ENCODE measurements around the gene TAAR1. TPM values are rescaled to one million over a fixed set of nuclear protein-coding genes. Genes with fewer than 3 reads are reported as not detected.
"Not testable (repeated sequence)": the region's sequence is repeated elsewhere in the genome, so short reads cannot be mapped to it uniquely, and the experiment has no call there.

TAAR1 gene
- total RNA-seq, 5 donors from 2014 or later (not counting 1 experiment from before 2014, with no cell fraction given): not detected

- H3K4me1 ChIP-seq (ENCODE audit: control insufficient read depth in 1 of 2, extremely low read depth in 1 of 2, insufficient read depth in 2 of 2, low read length in 2 of 2); DNase-seq; H3K4me3 Mint-ChIP-seq; H3K27ac Mint-ChIP-seq; POLR2A ChIA-PET; H3K4me1 Mint-ChIP-seq; H3K4me3 ChIP-seq (ENCODE audit: control insufficient read depth in 1 of 2, extremely low read depth in 1 of 2, low read length in 1 of 2); CTCF ChIA-PET; H3K27me3 ChIP-seq (replicated peaks in 1 of 2; ENCODE audit: control insufficient read depth in 2 of 2, extremely low read depth in 1 of 2, insufficient read depth in 2 of 2, low read length in 1 of 2); H3K27ac ChIP-seq (ENCODE audit: low read length); H3K9me3 ChIP-seq; ATAC-seq (replicated peaks in 1 of 4); H3K36me3 ChIP-seq (ENCODE audit: control insufficient read depth in 2 of 2, extremely low read depth in 1 of 2, insufficient read depth in 1 of 2, low read length in 1 of 2); H3K9me3 Mint-ChIP-seq; H3K36me3 Mint-ChIP-seq: not testable (repeated sequence)
- H3K27me3 Mint-ChIP-seq: peaks cover 48 to 53% of the 10 kb centered on the region in 2 donors
- 77% methylated on average over 3 of the region's 3 CpGs for WGBS (ENCODE audit: insufficient coverage)
Measured at GRCh38 chr6:132635288-132635687, 23.7 kb downstream of the TAAR1 start.

GRCh38 chr6:132634796-132635195, 24.2 kb downstream of the TAAR1 start:
- Mint-ChIP-seq H3K36me3 (no peaks in the 10 kb centered on the region), H3K9me3 (peaks cover 0 to 7% (median 0%) of the 10 kb centered on the region in 3 donors), H3K4me1 (no peaks in the 10 kb centered on the region), H3K4me3 (no peak overlapping the region), H3K27ac (no peak overlapping the region), H3K27me3 (peaks cover 48 to 49% of the 10 kb centered on the region in 2 donors)
- ATAC-seq (replicated peaks in 1 of 4) (no peak), DNase-seq (no peak)
- H3K9me3 ChIP-seq: no peaks in the 10 kb centered on the region
- POLR2A ChIA-PET: no interaction called here
- H3K36me3 ChIP-seq (ENCODE audit: control insufficient read depth in 2 of 2, extremely low read depth in 1 of 2, insufficient read depth in 1 of 2, low read length in 1 of 2): no peaks in the 10 kb centered on the region
- H3K4me1 ChIP-seq (ENCODE audit: control insufficient read depth in 1 of 2, extremely low read depth in 1 of 2, insufficient read depth in 2 of 2, low read length in 2 of 2): no peaks in the 10 kb centered on the region
- WGBS (ENCODE audit: insufficient coverage): 60% methylated on average over 2 of the region's 4 CpGs
- H3K27ac ChIP-seq (ENCODE audit: low read length): no peak overlapping the region
- CTCF ChIA-PET: interaction anchor here in 1 of 2 donors (0.9 kb wide), 1 partner anchor 10 kb away, joined by 3 read pairs; no protein-coding TSS in a partner anchor
- peaks cover 0 to 8% of the 10 kb centered on the region in 2 experiments for H3K27me3 ChIP-seq (replicated peaks in 1 of 2; ENCODE audit: control insufficient read depth in 2 of 2, extremely low read depth in 1 of 2, insufficient read depth in 2 of 2, low read length in 1 of 2)
- no peak overlapping the region for H3K4me3 ChIP-seq (ENCODE audit: control insufficient read depth in 1 of 2, extremely low read depth in 1 of 2, low read length in 1 of 2)

GRCh38 chr6:132633362-132633761, 25.6 kb downstream of the TAAR1 start:
- ATAC-seq (replicated peaks in 1 of 4) (no peak), DNase-seq (no peak)
- no peak overlapping the region for H3K27ac Mint-ChIP-seq
- CTCF ChIA-PET: interaction anchor here (0.6 to 0.8 kb wide), 2 partner anchors 37 to 38 kb away, joined by 3 to 8 read pairs; no protein-coding TSS in a partner anchor
- H3K4me3 ChIP-seq (ENCODE audit: control insufficient read depth in 1 of 2, extremely low read depth in 1 of 2, low read length in 1 of 2): no peak overlapping the region
- no peaks in the 10 kb centered on the region for H3K36me3 ChIP-seq (ENCODE audit: control insufficient read depth in 2 of 2, extremely low read depth in 1 of 2, insufficient read depth in 1 of 2, low read length in 1 of 2)
- WGBS (ENCODE audit: insufficient coverage): 71% methylated on average over 2 of the region's 2 CpGs
- POLR2A ChIA-PET: interaction anchor here in 1 of 2 donors (0.5 kb wide), 1 partner anchor 340 kb away, joined by 10 read pairs; no protein-coding TSS in a partner anchor
- no peak overlapping the region for H3K4me3 Mint-ChIP-seq
- H3K27me3 ChIP-seq (replicated peaks in 1 of 2; ENCODE audit: control insufficient read depth in 2 of 2, extremely low read depth in 1 of 2, insufficient read depth in 2 of 2, low read length in 1 of 2): peaks cover 0 to 8% of the 10 kb centered on the region in 2 experiments
- H3K9me3 ChIP-seq: no peaks in the 10 kb centered on the region
- H3K9me3 Mint-ChIP-seq: peaks cover 0 to 7% (median under 1%) of the 10 kb centered on the region in 3 donors
- H3K4me1 Mint-ChIP-seq: no peaks in the 10 kb centered on the region
- peaks cover 45 to 54% of the 10 kb centered on the region in 2 donors for H3K27me3 Mint-ChIP-seq
- H3K27ac ChIP-seq (ENCODE audit: low read length): no peak overlapping the region
- H3K36me3 Mint-ChIP-seq: no peaks in the 10 kb centered on the region
- H3K4me1 ChIP-seq (ENCODE audit: control insufficient read depth in 1 of 2, extremely low read depth in 1 of 2, insufficient read depth in 2 of 2, low read length in 2 of 2): no peaks in the 10 kb centered on the region

GRCh38 chr6:132624175-132624574, 34.8 kb downstream of the TAAR1 start, which contains the start of gene TAAR2:
Gene TAAR2, minus strand, starts transcription at chr6:132624275. Its CDS starts 0 bp downstream, at chr6:132624275.
- Histone ChIP-seq H3K4me3 (ENCODE audit: control insufficient read depth in 1 of 2, extremely low read depth in 1 of 2, low read length in 1 of 2) (no peak within 1 kb of the TSS), H3K36me3 (ENCODE audit: control insufficient read depth in 2 of 2, extremely low read depth in 1 of 2, insufficient read depth in 1 of 2, low read length in 1 of 2) (no peaks in the 10 kb centered on the region), H3K9me3 (no peaks in the 10 kb centered on the region), H3K27me3 (replicated peaks in 1 of 2; ENCODE audit: control insufficient read depth in 2 of 2, extremely low read depth in 1 of 2, insufficient read depth in 2 of 2, low read length in 1 of 2) (no peaks in the 10 kb centered on the region), H3K4me1 (ENCODE audit: control insufficient read depth in 1 of 2, extremely low read depth in 1 of 2, insufficient read depth in 2 of 2, low read length in 2 of 2) (no peaks in the 10 kb centered on the region), H3K27ac (ENCODE audit: low read length) (no peak within 1 kb of the TSS)
- DNase-seq (no peak), ATAC-seq (replicated peaks in 1 of 4) (no peak)
- Mint-ChIP-seq H3K27ac (no peak within 1 kb of the TSS), H3K4me3 (no peak within 1 kb of the TSS), H3K4me1 (no peaks in the 10 kb centered on the region), H3K27me3 (peaks cover 20 to 27% of the 10 kb centered on the region in 2 donors), H3K9me3 (peaks cover 0 to 7% (median 0%) of the 10 kb centered on the region in 3 donors), H3K36me3 (no peaks in the 10 kb centered on the region)
- WGBS (ENCODE audit: insufficient coverage): 88% methylated on average over 6 of the region's 6 CpGs
- ChIA-PET CTCF (no interaction called here), POLR2A (interaction anchor here in 1 of 2 donors (0.6 kb wide), 1 partner anchor 72 kb away, joined by 3 read pairs; the partner anchor contains the start of gene TAAR8)

DNA sequence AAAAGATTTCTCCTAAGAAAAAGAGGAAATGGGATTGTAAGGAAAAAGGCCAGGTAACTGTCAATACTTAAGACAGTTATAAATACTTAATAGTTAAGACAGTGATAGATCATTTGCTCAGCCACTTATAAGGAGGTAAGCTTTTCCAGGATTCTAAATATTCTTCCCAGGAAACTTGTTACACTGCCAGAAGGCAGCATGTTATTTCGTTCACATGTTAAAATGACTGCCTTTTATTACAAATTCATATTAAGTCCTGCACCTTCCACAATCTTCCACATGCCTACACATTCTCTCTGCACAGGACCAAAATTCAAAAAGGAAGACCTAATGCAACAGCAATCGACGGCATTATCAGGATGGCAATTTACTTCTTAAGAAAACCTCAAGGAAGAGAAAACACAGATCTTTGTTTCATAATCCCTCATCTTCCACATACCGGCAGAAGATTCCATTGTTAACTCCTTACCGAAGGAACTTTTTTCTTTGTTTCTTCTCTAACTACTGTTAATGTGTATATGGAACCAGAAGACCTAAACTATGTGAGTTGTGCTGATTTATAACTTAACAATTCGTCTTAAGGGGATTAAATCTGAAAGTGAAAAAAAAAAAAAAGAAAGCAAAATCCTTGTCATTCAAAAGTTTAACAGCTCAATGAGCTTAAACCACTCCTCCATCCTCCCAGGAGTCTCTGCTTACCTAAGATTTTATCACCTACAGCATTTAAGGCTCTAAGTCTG, 35.7 kb downstream of the TAAR1 start:
- WGBS (ENCODE audit: insufficient coverage): 46% methylated on average over 3 of the region's 6 CpGs
- ATAC-seq (replicated peaks in 1 of 4) (no peak), DNase-seq (no peak)
- no peak overlapping the region for H3K27ac ChIP-seq (ENCODE audit: low read length)
- no peak overlapping the region for H3K4me3 ChIP-seq (ENCODE audit: control insufficient read depth in 1 of 2, extremely low read depth in 1 of 2, low read length in 1 of 2)
- H3K4me3 Mint-ChIP-seq: no peak overlapping the region
- no peak overlapping the region for H3K27ac Mint-ChIP-seq
- no peaks in the 10 kb centered on the region for H3K4me1 ChIP-seq (ENCODE audit: control insufficient read depth in 1 of 2, extremely low read depth in 1 of 2, insufficient read depth in 2 of 2, low read length in 2 of 2)
- H3K27me3 ChIP-seq (replicated peaks in 1 of 2; ENCODE audit: control insufficient read depth in 2 of 2, extremely low read depth in 1 of 2, insufficient read depth in 2 of 2, low read length in 1 of 2): no peaks in the 10 kb centered on the region
- no peaks in the 10 kb centered on the region for H3K9me3 ChIP-seq
- H3K36me3 Mint-ChIP-seq: no peaks in the 10 kb centered on the region
- peaks cover 0 to 5% (median 0%) of the 10 kb centered on the region in 3 donors for H3K9me3 Mint-ChIP-seq
- peaks cover 23% of the 10 kb centered on the region in 2 donors for H3K27me3 Mint-ChIP-seq
- H3K36me3 ChIP-seq (ENCODE audit: control insufficient read depth in 2 of 2, extremely low read depth in 1 of 2, insufficient read depth in 1 of 2, low read length in 1 of 2): no peaks in the 10 kb centered on the region
- no peaks in the 10 kb centered on the region for H3K4me1 Mint-ChIP-seq
- POLR2A ChIA-PET: interaction anchor here in 1 of 2 donors (0.5 to 0.6 kb wide), 2 partner anchors 21 to 71 kb away, joined by 3 to 4 read pairs; partner anchors contain the start of gene TAAR8
- CTCF ChIA-PET: interaction anchor here in 1 of 2 donors (0.5 kb wide), 1 partner anchor 20 kb away, joined by 4 read pairs; no protein-coding TSS in a partner anchor

DNA sequence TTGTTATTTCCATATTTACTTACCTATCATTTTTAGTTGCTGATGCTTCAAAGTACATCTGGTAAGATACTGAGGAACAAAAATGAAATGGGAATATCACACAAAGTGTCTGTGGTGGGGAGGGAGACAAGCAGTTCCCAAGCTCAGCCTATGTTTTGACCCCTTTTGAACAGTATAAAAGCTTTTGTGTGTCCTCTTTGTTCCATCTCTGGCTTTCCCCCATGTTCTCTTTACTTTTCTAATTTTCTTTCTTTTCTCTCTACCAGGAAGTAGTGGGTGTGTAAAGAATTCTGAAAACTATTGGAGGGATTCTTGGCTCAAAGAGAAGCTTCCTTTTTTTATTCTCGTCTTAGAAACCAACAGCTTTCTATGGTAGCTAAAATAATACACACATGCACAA, 42.3 kb downstream of the TAAR1 start:
- H3K27me3 Mint-ChIP-seq: peaks cover 0 to 13% of the 10 kb centered on the region in 2 donors
- CTCF ChIA-PET: interaction anchor here in 1 of 2 donors (0.8 kb wide), 1 partner anchor 27 kb away, joined by 3 read pairs; no protein-coding TSS in a partner anchor
- Histone ChIP-seq H3K27me3 (replicated peaks in 1 of 2; ENCODE audit: control insufficient read depth in 2 of 2, extremely low read depth in 1 of 2, insufficient read depth in 2 of 2, low read length in 1 of 2) (no peaks in the 10 kb centered on the region), H3K36me3 (ENCODE audit: control insufficient read depth in 2 of 2, extremely low read depth in 1 of 2, insufficient read depth in 1 of 2, low read length in 1 of 2) (no peaks in the 10 kb centered on the region), H3K4me3 (ENCODE audit: control insufficient read depth in 1 of 2, extremely low read depth in 1 of 2, low read length in 1 of 2) (no peak overlapping the region), H3K27ac (ENCODE audit: low read length) (no peak overlapping the region), H3K9me3 (no peaks in the 10 kb centered on the region), H3K4me1 (ENCODE audit: control insufficient read depth in 1 of 2, extremely low read depth in 1 of 2, insufficient read depth in 2 of 2, low read length in 2 of 2) (no peaks in the 10 kb centered on the region)
- H3K4me1 Mint-ChIP-seq: peaks cover 0 to 14% (median 0%) of the 10 kb centered on the region in 3 donors
- ATAC-seq (replicated peaks in 1 of 4) (no peak), DNase-seq (no peak)
- H3K4me3 Mint-ChIP-seq: no peak overlapping the region
- no peaks in the 10 kb centered on the region for H3K36me3 Mint-ChIP-seq
- no CpG with 5 or more reads among the region's 1 CpG for WGBS (ENCODE audit: insufficient coverage)
- H3K27ac Mint-ChIP-seq: no peak overlapping the region
- POLR2A ChIA-PET: interaction anchor here in 1 of 2 donors (0.5 kb wide), 1 partner anchor 200 kb away, joined by 3 read pairs; no protein-coding TSS in a partner anchor
- H3K9me3 Mint-ChIP-seq: no peaks in the 10 kb centered on the region
